ENCODE results near the gene DTD1. TPM values are rescaled to one million over a fixed set of nuclear protein-coding genes. Genes with fewer than 3 reads are reported as not detected.
"Not testable (repeated sequence)": the region's sequence is repeated elsewhere in the genome, so short reads cannot be mapped to it uniquely, and the experiment has no call there.

Gene DTD1
- total RNA-seq, 2 donors from 2014 or later, result 46.1 to 47.6 TPM

GRCh38 chr20:18749528-18749927, 161.7 kb downstream of the DTD1 start:
- ATAC-seq (replicated peaks in 1 of 2) (no peak), DNase-seq (no peak)
- Mint-ChIP-seq H3K27ac (no peak overlapping the region), H3K9me3 (no peaks in the 10 kb centered on the region), H3K4me3 (no peak overlapping the region), H3K36me3 (ENCODE audit: insufficient read depth in 2 of 2) (peaks cover 3 to 6% of the 10 kb centered on the region in 2 donors), H3K27me3 (ENCODE audit: low read depth) (no peaks in the 10 kb centered on the region), H3K4me1 (ENCODE audit: low read depth) (peaks cover 4% of the 10 kb centered on the region)

DNA sequence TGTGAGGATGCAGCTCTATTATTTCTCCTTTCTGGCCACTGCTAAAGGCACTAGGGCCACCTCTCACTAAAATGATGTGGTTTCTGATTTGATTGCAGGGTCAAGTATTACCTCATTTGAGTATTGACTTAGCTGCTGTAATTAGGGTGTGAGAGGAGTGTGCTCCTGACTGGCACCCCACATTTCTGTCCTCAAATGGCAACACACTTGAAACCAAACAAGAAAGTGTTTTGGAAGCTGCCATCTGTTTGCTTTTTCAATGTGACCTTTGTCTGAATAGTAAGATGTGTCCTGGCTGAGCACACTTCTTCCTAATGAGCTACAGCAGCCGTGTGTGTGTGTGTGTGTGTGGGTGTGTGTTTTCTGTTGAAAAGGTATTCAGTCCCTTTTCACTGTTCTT, 162.9 kb downstream of the DTD1 start:
- DNase-seq (no peak), ATAC-seq (replicated peaks in 1 of 2) (no peak)
- no peaks in the 10 kb centered on the region for H3K9me3 Mint-ChIP-seq
- peaks cover 2% of the 10 kb centered on the region in 2 donors for H3K36me3 Mint-ChIP-seq (ENCODE audit: insufficient read depth in 2 of 2)
- H3K4me1 Mint-ChIP-seq (ENCODE audit: low read depth), result peaks cover 4% of the 10 kb centered on the region
- H3K27ac Mint-ChIP-seq, result no peak overlapping the region
- no peaks in the 10 kb centered on the region for H3K27me3 Mint-ChIP-seq (ENCODE audit: low read depth)
- no peak overlapping the region for H3K4me3 Mint-ChIP-seq

DNA sequence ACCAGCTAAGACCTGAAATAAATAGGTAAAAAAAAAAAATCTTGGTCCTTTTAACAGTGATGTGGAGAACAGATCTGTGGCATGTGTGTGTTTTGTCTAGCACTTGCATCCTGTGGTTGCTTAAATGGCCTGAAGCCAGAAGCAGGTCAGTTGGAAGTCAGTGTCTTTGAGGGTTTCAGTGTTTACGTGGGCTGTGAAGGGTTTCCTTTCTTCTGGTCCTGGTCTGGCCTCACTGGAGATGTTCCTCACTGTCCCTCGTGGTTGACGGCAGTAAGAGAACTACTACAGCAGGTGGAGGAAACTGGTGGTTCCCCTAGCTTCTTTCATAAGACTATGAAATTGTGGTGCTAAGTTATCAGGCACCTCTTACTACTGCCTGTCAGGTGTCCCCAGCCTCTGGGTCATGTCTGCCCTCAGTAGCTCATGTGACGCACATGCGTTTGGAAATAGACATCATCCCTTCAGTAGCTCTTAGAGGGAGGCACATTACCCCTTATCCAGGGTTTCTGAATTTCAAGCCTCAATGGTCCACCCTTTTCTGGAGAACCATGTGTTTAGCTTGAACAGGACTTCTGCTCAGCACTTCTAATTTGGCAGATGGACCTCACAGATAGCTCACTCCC, 166.3 kb downstream of the DTD1 start:
- DNase-seq (no peak), ATAC-seq (replicated peaks in 1 of 2) (no peak)

GRCh38 chr20:18754653-18755045, 166.8 kb downstream of the DTD1 start:
- Mint-ChIP-seq H3K4me1 (ENCODE audit: low read depth) (peaks cover 4% of the 10 kb centered on the region), H3K4me3 (no peak overlapping the region), H3K36me3 (ENCODE audit: insufficient read depth in 2 of 2) (peaks cover 0 to 2% of the 10 kb centered on the region in 2 donors), H3K27ac (no peak overlapping the region), H3K27me3 (ENCODE audit: low read depth) (no peaks in the 10 kb centered on the region), H3K9me3 (peaks cover 8 to 9% of the 10 kb centered on the region in 2 donors)
- ATAC-seq (replicated peaks in 1 of 2) (no peak), DNase-seq (no peak)

More for the DNA sequence above, 166.3 kb downstream of the DTD1 start:
- Mint-ChIP-seq H3K9me3 (peaks cover 8 to 9% of the 10 kb centered on the region in 2 donors), H3K4me1 (ENCODE audit: low read depth) (peaks cover 4% of the 10 kb centered on the region), H3K36me3 (ENCODE audit: insufficient read depth in 2 of 2) (peaks cover 0 to 2% of the 10 kb centered on the region in 2 donors), H3K27ac (no peak overlapping the region), H3K4me3 (no peak overlapping the region), H3K27me3 (ENCODE audit: low read depth) (no peaks in the 10 kb centered on the region)

- DNase-seq; H3K27ac Mint-ChIP-seq; H3K27me3 Mint-ChIP-seq (ENCODE audit: low read depth); H3K4me3 Mint-ChIP-seq; H3K36me3 Mint-ChIP-seq (ENCODE audit: insufficient read depth in 2 of 2); H3K4me1 Mint-ChIP-seq (ENCODE audit: low read depth); ATAC-seq (replicated peaks in 1 of 2): not testable (repeated sequence)
- peaks cover 9 to 12% of the 10 kb centered on the region in 2 donors for H3K9me3 Mint-ChIP-seq
Observed at GRCh38 chr20:18760852-18761251, 173.0 kb downstream of the DTD1 start.

GRCh38 chr20:18767676-18768075, 179.8 kb downstream of the DTD1 start:
- ATAC-seq (replicated peaks in 1 of 2) (no peak), DNase-seq (no peak)
- H3K4me3 Mint-ChIP-seq, result no peak overlapping the region
- no peak overlapping the region for H3K27ac Mint-ChIP-seq
- no peaks in the 10 kb centered on the region for H3K36me3 Mint-ChIP-seq (ENCODE audit: insufficient read depth in 2 of 2)
- no peaks in the 10 kb centered on the region for H3K9me3 Mint-ChIP-seq
- H3K4me1 Mint-ChIP-seq (ENCODE audit: low read depth), result no peaks in the 10 kb centered on the region
- peaks cover 7% of the 10 kb centered on the region for H3K27me3 Mint-ChIP-seq (ENCODE audit: low read depth)

GRCh38 chr20:18773566-18773965, 185.7 kb downstream of the DTD1 start:
- Mint-ChIP-seq H3K27ac (no peak overlapping the region), H3K4me3 (no peak overlapping the region)

DNA sequence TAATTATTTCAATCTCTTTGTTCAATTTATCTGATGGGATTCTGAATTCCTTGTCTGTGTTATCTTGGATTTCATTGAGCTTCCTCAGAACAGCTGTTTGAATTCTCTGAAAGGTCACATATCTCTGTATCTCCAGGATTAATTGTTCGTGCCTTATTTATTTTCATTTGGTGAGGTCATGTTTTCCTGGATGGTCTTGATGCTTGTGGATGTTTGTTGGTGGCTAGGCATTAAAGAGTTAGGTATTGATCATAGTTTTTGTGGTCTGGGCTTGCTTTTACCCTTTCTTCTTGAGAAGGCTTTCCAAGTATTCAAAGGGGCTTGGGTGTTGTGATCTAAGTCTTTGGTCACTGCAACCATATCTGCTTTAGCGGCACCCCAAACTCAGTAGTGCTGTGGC, 186.4 kb downstream of the DTD1 start:
- Mint-ChIP-seq H3K4me1 (ENCODE audit: low read depth) (no peaks in the 10 kb centered on the region), H3K9me3 (no peaks in the 10 kb centered on the region), H3K27me3 (ENCODE audit: low read depth) (peaks cover 7% of the 10 kb centered on the region), H3K4me3 (no peak overlapping the region), H3K27ac (no peak overlapping the region), H3K36me3 (ENCODE audit: insufficient read depth in 2 of 2) (no peaks in the 10 kb centered on the region)
- ATAC-seq (replicated peaks in 1 of 2), result no peak
- DNase-seq, result no peak

More at GRCh38 chr20:18773566-18773965, 185.7 kb downstream of the DTD1 start:
- Mint-ChIP-seq H3K27me3 (ENCODE audit: low read depth) (peaks cover 7% of the 10 kb centered on the region), H3K4me1 (ENCODE audit: low read depth) (no peaks in the 10 kb centered on the region), H3K9me3 (no peaks in the 10 kb centered on the region), H3K36me3 (ENCODE audit: insufficient read depth in 2 of 2) (no peaks in the 10 kb centered on the region)
- no peak for ATAC-seq (replicated peaks in 1 of 2)
- no peak for DNase-seq

- Mint-ChIP-seq H3K36me3 (ENCODE audit: insufficient read depth in 2 of 2) (no peaks in the 10 kb centered on the region), H3K9me3 (no peaks in the 10 kb centered on the region), H3K27ac (no peak overlapping the region), H3K4me1 (ENCODE audit: low read depth) (no peaks in the 10 kb centered on the region), H3K4me3 (no peak overlapping the region), H3K27me3 (ENCODE audit: low read depth) (peaks cover 7% of the 10 kb centered on the region)
- ATAC-seq (replicated peaks in 1 of 2) (no peak), DNase-seq (no peak)
Observed at GRCh38 chr20:18775633-18776032, 187.8 kb downstream of the DTD1 start.

DNA sequence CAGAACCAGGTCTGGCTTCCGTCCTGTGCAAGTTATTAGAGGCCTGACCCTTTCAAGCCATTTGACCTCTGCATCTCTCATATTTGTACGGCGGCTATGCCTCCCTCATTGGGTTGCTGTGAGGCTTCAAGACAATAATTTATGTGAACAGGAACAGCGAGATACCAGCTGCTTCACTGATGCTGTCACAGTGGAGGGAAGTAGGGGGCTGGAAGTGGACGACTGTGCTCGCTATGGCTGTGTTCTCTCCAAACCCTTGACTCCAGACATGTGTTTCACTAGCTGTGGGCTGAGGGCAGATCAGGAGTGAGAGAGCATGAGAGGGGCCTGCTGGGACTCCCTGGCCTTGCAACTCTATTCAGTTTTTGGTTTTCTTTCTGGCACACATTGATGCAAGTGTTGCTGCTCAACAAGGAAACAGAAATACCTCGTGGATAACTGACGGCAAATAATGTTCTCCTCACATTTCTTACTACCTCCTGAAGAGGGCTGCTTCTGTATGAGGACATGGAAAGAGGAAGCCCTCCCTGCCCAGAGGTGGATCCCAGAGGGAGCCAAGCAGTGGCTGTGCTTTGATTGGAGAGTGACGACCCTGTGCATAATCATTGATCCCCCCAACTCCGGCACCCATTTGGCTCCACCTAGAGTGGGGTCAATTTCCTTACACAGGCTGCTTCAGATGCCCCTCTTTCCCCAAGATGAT, 191.0 kb downstream of the DTD1 start:
- no peak for DNase-seq
- H3K9me3 Mint-ChIP-seq, result no peaks in the 10 kb centered on the region
- no peak for ATAC-seq (replicated peaks in 1 of 2)
- no peak overlapping the region for H3K4me3 Mint-ChIP-seq
- no peaks in the 10 kb centered on the region for H3K36me3 Mint-ChIP-seq (ENCODE audit: insufficient read depth in 2 of 2)
- H3K4me1 Mint-ChIP-seq (ENCODE audit: low read depth), result no peaks in the 10 kb centered on the region
- H3K27me3 Mint-ChIP-seq (ENCODE audit: low read depth), result no peaks in the 10 kb centered on the region
- H3K27ac Mint-ChIP-seq, result no peak overlapping the region

GRCh38 chr20:18780385-18781130, 192.7 kb downstream of the DTD1 start:
- ATAC-seq (replicated peaks in 1 of 2) (no peak), DNase-seq (no peak)
- Mint-ChIP-seq H3K4me3 (no peak overlapping the region), H3K36me3 (ENCODE audit: insufficient read depth in 2 of 2) (no peaks in the 10 kb centered on the region), H3K27me3 (ENCODE audit: low read depth) (no peaks in the 10 kb centered on the region), H3K9me3 (no peaks in the 10 kb centered on the region), H3K27ac (no peak overlapping the region), H3K4me1 (ENCODE audit: low read depth) (no peaks in the 10 kb centered on the region)

- Mint-ChIP-seq H3K27me3 (ENCODE audit: low read depth) (no peaks in the 10 kb centered on the region), H3K36me3 (ENCODE audit: insufficient read depth in 2 of 2) (no peaks in the 10 kb centered on the region), H3K27ac (no peak overlapping the region), H3K4me3 (no peak overlapping the region), H3K9me3 (no peaks in the 10 kb centered on the region), H3K4me1 (ENCODE audit: low read depth) (no peaks in the 10 kb centered on the region)
- no peak for ATAC-seq (replicated peaks in 1 of 2)
- DNase-seq, result no peak
Observed at GRCh38 chr20:18781509-18781908, 193.7 kb downstream of the DTD1 start.

- DNase-seq, result no peak
- H3K36me3 Mint-ChIP-seq (ENCODE audit: insufficient read depth in 2 of 2), result no peaks in the 10 kb centered on the region
- H3K4me1 Mint-ChIP-seq (ENCODE audit: low read depth), result no peaks in the 10 kb centered on the region
- no peak overlapping the region for H3K27ac Mint-ChIP-seq
- peaks cover 9% of the 10 kb centered on the region for H3K27me3 Mint-ChIP-seq (ENCODE audit: low read depth)
- ATAC-seq (replicated peaks in 1 of 2), result no peak
- H3K9me3 Mint-ChIP-seq, result peaks cover 0 to 4% of the 10 kb centered on the region in 2 donors
- H3K4me3 Mint-ChIP-seq, result no peak overlapping the region
Observed at GRCh38 chr20:18783385-18783959, 195.6 kb downstream of the DTD1 start.
